Bronchial epithelial cell (primary cell): Measurements from ENCODE around the gene HAUS7. TPM values are rescaled to one million over a fixed set of nuclear protein-coding genes. Genes with fewer than 3 reads are reported as not detected.

Experiments
- DNase-seq: peaks from one replicate; pipeline ENCODE4 v3.0.0-alpha.2; 2010; ENCODE audit warnings: low read depth
- FAIRE-seq: peaks from 2 replicates; lab custom pipeline; 2011; peaks lifted over from hg19 to GRCh38; lab: Jason Lieb, UNC
- H3K27me3 ChIP-seq: 2 replicates; pipeline ENCODE4 v1.5.1; 2011; ENCODE audit warnings: low read length; ENCODE audit not compliant: control insufficient read depth, insufficient read depth
- H3K36me3 ChIP-seq: 2 replicates; pipeline ENCODE4 v1.5.1; 2011; ENCODE audit warnings: low read length; ENCODE audit not compliant: control insufficient read depth, insufficient read depth
- H3K4me3 ChIP-seq: 2 replicates; pipeline ENCODE4 v1.5.1; 2011; ENCODE audit warnings: mild to moderate bottlenecking, low read depth, low read length, control low read depth
- CTCF ChIP-seq: IDR thresholded peaks from 2 replicates; pipeline ENCODE4 v1.5.1; 2011; ENCODE audit warnings: mild to moderate bottlenecking, moderate library complexity, low read length, control low read depth, inconsistent platforms; ENCODE audit not compliant: insufficient read depth, severe bottlenecking
- total RNA-seq: library from RNA; depleted of rRNA; stranded (reverse); fragments of >200 nt; gene quantifications from 2 replicates; pipeline ENCODE4 v1.2.1, GENCODE V29; 2014

Gene HAUS7
- total RNA-seq, 1 donor from 2014 or later = 7.4 TPM

- H3K27me3 ChIP-seq = peaks cover under 1% of the 10 kb centered on the region
- no peaks in the 10 kb centered on the region for H3K36me3 ChIP-seq
- no peak for TF ChIP-seq CTCF
- H3K4me3 ChIP-seq = no peak overlapping the region
- no peak for FAIRE-seq
- no peak for DNase-seq
Observed at GRCh38 chrX:153481043-153481442, 10.7 kb upstream of the HAUS7 start.

GRCh38 chrX:153478746-153479145, 8.4 kb upstream of the HAUS7 start:
- no peak for TF ChIP-seq CTCF
- FAIRE-seq (no peak), DNase-seq (no peak)
- Histone ChIP-seq H3K27me3 (peaks cover 1% of the 10 kb centered on the region), H3K4me3 (no peak overlapping the region), H3K36me3 (no peaks in the 10 kb centered on the region)

- TF ChIP-seq CTCF = no peak
- peaks cover 1% of the 10 kb centered on the region for H3K27me3 ChIP-seq
- H3K36me3 ChIP-seq = no peaks in the 10 kb centered on the region
- no peak for FAIRE-seq
- no peak overlapping the region for H3K4me3 ChIP-seq
- no peak for DNase-seq
Observed at GRCh38 chrX:153477901-153478300, 7.5 kb upstream of the HAUS7 start.

- no peak for TF ChIP-seq CTCF
- no peak for FAIRE-seq
- peaks cover 1% of the 10 kb centered on the region for H3K27me3 ChIP-seq
- no peak overlapping the region for H3K4me3 ChIP-seq
- DNase-seq = no peak
- H3K36me3 ChIP-seq = no peaks in the 10 kb centered on the region
Observed at GRCh38 chrX:153477364-153477857, 7.0 kb upstream of the HAUS7 start.

- Histone ChIP-seq H3K4me3 (no peak overlapping the region), H3K36me3 (no peaks in the 10 kb centered on the region), H3K27me3 (peaks cover 1% of the 10 kb centered on the region)
- no peak for TF ChIP-seq CTCF
- DNase-seq (no peak), FAIRE-seq (no peak)
Observed at GRCh38 chrX:153476666-153477363, 6.4 kb upstream of the HAUS7 start.
